HS-27A (cell line): ENCODE measurements around the gene MMS19.

Experiments used
- DNase-seq: peaks from one replicate; pipeline ENCODE4 v3.0.0-alpha.2; 2012; ENCODE audit warnings: low read depth, missing footprints

MMS19 gene

DNA sequence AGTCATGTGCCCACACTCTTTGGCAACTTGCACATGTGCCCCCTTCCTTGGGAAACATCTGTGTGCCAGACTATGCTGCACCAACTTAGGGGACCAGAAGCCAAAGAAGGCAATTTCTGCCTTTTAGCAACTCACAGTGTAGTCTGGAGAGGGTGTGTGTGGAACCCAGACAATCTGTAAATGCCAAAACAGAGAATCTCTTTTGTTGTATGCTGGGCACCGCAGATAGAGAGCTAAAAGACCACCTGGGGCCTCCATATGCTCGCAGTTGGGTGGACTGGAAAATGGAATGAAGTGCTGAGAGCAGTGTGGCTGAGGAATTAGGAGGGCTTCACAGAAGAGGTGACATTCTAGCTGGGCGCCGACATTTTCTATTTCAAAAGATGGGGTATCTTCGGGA lies 26.9 kb upstream of the MMS19 start:
- no peak for DNase-seq

DNA sequence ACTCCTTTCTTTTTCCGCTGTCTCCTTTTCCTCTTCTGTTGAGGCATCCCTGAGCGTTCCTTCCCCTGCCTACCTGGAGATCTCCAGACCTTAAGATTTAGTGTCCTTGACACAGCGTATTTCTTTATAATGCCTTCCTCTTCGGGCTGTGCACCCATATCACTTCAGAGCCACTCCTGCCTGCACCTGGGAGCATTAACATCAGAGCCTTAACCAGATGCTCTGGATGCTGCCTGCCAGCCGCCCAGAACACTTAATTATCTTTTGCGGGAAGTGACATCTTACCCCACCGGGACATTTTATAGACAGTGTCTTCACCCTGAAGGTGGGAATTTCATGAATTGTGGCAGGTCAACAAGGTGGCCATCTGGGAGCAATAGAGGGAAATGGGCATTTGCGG lies 24.7 kb upstream of the MMS19 start:
- no peak for DNase-seq

DNA sequence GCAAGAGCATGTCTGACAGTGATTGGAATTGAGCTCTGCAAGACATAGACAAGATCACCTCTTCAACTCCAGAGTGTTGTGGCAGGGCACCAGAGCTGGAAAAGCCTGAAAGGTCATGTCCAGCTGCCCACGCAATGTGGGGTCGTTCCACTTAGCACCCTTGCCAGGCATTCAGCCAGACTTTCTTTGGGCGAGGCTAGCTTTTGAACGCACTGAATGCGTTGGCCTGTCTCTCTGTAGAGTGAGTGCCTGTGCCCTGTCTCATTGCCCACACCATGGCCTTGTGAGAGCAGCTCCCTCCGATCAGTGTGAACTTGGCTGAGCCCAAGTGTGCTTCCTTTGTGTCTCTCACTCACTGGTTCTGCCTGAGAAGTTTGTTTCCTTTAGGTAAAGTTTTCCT lies 23.8 kb upstream of the MMS19 start:
- no peak for DNase-seq

DNA sequence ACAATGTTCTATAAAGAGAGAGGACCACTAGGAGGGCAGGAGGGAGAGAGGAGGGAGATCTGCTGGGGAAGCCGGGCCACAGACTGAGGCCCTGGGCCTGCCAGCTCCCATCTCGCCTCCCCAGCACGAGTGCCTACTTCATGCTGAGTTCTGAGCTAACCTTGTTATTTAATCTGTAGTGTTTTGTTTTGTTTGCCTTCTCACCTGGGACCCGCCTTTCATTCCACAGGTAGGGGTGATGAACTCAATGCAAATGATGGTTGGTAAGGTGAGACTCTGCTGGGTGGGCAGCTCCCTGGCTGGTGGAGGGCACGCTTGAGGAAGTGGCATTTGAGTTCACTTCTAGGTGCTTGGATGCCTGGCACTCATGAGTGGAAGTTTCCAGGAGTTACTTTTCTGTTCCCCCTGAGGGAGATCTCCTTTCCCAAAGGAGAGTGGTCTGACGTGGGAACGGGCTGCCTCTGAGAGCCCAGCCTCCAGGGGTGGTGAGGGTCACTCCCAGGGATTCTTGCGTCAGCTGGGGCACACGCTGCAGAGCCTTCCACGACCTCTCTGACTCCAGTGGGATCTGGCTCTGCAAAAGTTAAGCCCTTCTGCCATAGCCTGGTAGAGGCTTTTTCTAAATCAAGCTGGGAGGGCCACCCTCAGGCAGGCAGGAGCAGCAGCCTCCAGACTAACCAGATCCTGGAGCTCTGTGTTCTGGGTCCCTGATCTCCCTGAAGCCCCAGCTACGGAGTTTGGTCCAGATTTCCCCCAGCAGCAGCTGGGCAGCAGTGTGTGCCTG lies 22.9 kb upstream of the MMS19 start:
- no peak for DNase-seq

DNA sequence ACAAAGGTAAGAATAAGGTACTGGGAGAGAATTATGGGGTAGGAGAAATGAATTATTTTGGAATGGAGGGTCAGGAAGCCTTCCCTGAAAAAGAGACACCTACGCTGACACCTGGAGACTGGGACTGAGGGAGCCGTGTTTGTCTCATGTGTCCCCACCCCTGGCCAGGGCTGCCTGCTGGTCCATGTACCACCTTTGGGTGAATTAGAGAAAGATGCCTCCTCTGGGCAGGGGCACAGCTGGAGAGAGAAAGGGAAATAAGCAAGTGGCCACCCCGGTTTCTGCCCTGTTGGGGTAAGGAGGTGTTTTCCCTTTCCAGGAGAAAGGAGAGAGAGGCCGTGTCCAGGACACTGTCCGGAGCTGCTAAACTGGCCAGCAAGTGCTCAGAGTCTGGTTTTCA lies 22.3 kb upstream of the MMS19 start:
- DNase-seq, result no peak

DNA sequence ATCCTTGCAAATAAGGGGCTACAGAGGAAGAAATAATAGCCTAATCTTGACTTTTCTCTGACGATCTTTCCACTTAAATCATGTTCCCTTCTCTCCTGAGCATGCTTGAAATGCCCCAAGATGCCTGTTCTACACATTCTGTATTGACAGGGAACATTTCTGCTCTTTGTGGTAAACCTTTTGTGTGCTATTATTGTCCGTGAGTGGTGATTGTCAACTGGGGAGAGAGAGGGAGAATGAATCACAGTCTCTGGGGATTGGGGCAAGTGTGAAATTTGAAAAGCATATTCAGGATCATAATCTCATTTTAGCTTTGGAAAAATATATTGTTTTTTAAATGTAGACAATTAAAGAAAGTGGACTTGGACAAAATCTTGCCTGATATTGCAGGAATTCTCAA lies 21.1 kb upstream of the MMS19 start:
- no peak for DNase-seq

DNA sequence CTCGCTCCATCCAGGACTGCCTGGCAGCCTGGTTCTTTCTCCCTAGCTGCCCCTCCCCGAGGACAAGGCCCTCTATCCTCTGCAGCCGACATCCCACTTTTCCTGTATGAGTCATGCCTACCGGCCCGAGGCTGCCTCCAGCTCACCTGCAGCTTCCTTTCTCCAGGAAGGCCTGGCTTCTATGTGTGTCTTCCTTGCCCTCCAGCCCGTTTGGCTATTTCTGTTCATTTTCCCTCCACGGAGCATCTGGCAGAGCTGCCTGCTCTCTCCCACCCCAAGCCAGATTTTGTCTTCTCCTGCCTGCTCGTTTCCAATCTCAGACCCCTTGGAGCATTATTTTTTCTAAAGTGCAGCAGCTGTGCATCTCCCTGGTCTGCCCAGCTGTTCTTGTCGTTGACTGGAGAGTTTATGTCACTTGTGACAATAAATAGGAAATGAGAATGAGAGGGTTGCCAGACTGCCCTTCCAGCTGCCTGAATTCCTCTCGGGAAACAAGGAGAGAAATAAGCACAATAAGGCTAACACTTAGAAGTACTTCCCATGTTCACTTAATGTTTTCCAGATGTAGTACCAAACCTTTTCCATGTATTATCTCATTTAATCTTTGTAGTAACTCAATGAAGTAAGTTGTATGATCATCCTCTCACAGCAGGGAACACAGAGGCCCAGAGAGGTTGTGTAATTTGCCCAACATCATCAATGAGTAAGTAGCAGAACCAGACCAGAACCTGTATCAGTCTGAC lies 20.2 kb upstream of the MMS19 start:
- no peak for DNase-seq

DNA sequence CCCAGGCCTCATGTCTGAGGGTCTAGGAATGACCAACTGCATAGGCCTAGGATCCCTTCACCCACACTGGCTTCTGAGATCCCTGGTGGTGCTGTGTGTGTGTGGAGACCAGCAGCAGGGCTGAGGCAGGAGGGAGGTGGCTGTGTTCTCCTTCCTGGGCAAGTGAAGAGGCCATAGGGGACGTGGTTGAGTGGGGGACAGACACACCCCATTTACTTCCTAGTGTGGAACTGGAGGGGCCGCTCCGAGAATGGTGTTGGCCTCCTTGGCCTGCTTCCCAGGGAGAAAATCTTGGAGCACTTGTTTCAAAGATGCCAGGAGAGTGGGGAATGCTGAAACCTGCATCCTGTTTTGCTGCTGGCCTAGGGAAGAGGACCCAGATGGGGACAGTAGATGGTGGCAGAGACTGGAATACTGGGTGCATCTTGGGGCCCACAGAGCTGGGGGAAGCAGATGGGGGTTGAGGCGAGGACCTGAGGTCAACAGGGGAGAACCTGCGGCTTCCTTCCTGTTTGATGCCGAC lies 19.6 kb upstream of the MMS19 start:
- DNase-seq, result no peak

DNA sequence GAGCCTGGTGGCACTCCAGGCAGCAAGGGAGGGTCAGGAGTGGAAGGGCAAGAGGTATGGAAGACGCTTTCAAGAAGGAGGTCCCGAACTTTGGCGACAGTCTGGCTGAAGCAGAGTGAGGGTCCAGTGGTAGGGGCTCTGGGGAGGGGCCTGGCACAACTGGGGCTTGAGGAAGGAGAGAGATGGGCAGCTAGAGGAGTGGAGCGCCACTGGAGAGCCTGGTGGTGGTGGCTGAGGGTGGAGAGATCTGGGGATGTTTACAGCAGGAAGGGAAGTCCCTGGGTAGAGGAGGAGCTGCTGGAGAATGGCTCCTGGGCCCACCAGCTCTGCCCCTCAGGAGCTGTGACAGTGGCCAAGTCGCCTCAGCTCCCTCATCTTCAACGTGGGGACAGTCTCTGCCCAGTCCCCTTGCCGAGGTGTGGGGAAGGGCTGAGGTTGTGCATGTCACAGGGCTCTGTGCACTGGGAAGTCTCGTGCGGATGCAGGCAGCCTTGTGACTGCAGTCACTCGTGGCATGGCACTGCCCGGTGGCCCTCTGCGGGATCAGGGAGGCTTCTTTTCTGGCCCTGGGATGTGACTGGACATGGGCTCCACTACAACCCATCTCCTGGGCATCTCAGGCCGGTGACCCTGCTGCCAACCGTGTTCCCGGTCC lies 19.0 kb upstream of the MMS19 start:
- DNase-seq, result no peak

DNA sequence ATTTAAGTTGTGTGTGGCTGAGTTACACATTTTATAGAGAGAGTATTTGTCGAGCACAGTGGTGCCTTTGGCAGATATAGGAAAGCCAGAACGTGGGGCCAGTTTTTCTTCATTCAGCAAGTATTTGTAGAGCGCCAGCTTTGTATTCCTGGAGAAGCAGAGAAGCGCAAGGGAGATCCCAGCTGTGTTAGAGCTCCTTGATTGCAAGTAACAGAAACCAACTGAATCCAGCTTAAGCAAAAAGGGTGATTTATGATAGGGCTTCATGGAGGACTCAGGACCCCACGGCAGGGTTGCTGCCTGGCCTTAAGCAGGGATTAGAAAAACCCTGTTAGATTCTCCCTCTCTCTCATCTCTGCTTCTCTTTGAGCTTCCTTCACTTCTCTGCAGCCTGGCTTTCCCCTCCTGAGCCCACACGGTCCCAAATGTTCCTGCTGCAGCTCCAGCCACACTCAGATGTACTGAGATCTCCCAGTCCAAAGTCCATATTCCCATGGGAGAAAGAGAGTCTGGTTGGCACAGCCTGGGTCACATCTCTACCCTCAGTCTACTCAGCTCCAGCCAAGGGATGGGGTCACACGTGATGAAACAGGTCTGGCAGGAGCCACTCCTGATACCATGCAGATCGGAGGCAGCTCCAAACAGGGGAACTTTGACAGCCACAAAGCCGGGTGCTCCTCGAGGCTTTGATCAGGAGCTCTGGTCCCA lies 17.2 kb upstream of the MMS19 start:
- no peak for DNase-seq

DNA sequence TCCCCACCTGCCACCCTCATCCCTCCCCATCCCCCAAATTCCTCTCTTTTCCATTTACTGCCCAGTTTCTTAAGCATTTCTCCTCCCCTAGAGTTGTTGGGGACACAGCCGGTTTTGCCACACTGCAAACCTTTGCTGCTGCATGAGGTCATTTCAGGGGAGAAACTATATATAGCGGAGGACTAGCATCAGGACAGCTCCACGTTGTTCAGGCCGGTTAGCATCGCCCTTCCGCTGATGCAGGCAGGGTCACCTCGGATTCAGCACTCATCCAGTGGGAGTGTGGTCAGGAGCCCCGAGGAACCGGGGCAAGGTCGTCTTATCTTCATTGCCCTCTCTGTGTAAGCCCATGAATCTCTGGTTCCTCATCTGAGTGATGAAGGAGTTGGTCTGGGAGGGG lies 16.1 kb upstream of the MMS19 start:
- DNase-seq, result no peak

DNA sequence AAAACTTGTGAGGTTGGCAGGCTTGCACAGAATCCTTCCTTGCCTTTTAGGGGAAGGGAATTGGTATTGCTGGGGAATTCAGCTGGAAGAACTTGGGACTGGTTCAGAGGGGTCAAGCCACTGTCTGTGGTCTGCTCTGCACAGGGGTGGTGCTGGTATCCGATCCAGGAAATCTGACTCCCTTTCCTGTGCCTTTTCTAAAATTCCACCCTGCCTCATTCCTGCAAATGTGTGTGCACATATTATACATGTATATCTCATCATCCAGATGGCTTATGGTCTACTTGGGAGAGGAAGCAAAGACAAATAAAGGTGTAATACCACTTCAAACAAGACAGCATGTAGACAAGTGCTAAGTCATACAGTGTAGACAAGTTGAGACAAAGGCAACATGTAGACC lies 14.8 kb upstream of the MMS19 start:
- no peak for DNase-seq

DNA sequence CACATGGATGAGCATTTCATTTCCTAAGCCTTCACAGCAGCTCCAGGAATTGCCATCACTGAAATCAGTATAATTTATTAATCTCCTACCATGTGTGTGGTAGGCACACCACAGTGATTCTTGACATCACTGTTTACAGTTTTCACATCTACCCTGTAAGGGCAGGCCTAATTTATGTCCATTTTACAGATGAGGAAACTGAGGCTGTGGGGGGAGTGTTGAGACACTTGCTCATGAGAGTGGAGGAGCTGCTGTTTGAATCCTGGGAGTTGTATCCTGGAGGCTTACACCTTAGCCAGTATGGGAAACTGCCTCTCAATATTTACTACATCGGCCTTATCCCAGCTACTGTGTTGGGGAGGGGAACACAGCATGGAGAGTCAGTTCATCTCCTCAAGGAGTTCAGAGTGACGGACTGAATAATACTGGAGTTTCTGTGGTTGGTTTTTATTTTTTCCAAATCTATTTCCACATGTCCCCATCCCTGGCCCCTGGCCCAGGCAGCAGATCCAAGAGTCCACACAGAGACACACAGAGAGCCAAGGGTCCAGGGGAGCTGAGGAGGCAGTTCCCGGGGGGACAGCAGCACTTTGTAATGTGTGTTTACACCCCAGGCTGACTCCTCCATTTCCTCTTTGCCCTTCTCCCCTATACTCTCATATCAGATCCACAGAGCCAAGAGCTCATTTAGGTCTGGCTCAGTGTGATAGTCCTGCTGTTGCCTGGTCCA lies 13.7 kb upstream of the MMS19 start:
- DNase-seq, result no peak

DNA sequence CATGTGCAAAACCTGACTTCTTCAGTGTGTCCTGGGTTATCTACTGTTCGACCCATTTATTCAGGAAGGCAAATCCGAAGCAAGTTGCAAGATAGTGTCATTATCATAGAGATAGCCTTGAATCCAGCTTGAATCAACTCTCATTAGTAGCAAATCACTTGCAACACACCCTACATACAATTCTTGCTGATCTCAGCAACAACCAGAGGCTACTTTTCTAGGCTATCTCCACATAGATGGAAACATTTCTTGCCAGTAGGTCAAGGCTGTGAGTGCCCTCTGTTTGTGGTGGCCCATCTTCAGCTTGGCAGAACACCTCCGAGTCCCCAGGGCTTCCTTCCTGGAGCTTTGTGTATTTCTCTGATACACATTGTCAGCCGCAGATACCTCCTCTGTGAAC lies 12.5 kb upstream of the MMS19 start:
- DNase-seq, result no peak

DNA sequence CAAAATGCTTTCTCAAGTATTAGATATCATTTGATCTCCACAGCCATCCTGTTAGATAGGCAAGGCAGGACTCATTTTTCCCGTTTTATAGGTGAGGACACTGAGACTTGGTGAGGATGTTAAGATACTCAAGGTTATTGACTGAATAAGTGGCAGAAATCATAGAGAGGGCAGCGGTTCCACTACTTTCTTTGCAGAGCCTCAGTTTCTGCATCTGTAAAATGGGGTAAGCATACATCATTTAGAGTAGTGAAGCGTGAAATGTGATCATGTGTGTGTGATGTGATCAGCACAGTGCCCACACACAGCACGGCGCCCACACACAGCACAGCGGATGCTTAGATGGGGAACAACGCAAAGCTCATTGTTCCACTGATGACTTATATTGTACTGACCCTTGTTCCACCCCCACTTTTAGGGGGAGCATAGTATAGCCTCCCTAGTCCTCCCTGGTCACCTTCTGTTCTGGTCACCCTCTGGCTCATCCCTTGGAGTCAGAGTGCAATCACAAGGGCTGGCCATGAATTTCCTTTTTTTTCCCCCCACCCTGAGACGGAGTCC lies 11.0 kb upstream of the MMS19 start:
- no peak for DNase-seq

DNA sequence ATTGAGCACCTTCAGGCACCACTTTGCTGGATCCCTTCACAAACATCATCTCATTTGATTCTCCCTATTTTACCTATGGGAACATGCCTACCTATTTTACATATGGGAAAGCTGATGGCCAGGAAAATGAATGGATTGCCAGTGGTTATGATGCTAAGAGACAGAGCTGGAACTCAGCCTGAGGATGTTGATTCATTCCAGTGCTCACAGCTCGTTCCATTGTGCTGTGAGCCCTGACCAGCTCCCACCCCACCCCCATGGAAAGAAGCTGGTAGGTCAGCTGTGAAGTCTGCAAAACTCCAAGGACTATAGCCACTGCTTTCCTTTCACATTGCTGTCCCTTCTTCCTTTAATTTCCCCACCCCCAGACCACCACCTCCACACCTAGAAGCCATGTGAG lies 10.1 kb upstream of the MMS19 start:
- DNase-seq, result no peak

DNA sequence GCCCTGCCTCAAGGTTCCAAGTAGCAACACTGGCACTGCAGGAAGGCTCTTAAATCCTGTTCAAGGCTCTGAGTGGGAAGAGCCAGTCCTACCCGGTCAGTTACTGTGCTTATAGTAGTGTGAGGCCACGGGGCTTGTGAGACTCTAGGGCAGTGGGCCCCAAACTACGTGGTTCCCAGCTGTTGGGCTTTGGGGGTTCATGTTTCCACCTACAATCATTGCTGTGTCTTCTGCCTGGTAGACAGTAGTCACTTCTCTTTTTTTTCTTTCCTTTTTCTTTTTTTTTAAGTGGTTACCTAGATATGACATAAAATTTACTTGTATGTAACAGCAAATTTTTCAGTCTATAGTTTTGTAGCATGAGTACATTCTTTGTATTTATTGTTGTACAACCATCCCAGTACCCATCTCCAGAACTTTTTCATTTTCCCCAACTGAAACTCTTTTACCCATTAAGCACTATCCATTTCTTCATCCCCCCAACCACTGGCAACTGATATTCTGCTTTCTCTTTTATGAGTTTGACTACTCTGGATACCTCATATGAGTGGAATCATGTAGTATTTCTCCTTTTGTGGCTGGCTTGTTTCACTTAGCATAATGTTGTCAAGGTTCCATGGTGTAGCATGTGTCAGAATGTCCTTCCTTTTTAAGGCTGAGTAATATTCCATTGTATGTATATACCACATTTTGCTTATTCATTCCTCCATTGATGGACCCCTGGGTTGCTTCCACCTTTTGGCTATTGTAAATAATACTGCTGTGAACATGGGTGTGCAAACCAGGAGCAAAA lies 8.2 kb upstream of the MMS19 start:
- DNase-seq, result no peak

DNA sequence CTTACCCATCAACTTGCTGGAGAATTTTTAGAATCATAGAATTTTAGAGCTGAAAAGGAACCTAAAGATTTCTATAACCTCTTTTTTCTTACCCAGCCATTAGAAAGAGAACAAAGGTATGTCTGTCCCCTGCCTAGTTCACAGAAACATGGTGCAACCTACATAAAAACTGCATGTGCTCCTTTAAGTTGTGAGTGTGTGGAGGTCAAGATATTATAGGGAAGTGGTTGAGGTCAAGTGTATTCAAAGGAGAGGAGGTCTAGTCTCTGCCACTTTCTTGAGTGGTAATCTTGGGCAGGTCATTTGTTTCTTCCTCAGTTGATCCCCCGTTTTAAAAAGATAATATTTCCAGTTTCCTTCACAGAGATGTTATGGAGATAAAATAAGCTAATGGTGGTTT lies 6.9 kb upstream of the MMS19 start:
- DNase-seq, result no peak

DNA sequence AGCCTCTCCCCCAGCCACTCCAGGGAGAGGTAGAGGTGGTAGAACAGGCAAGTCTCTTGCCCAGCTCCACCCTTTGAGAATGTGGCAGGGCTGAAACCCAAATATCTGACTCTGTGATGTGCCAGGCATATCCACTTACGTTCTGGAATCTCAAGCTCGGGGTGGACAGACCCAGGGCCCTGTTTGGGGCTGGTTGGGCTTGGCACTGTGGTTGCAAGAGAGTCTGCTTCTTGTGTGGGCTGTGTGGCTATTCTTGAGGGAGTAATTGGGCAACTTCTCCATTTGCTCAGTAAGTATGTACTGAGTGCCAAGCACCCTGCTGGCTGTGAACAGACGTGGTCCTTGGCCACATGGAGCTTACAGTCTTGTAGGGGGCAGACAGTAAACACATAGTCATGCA lies 5.2 kb upstream of the MMS19 start:
- DNase-seq, result no peak

DNA sequence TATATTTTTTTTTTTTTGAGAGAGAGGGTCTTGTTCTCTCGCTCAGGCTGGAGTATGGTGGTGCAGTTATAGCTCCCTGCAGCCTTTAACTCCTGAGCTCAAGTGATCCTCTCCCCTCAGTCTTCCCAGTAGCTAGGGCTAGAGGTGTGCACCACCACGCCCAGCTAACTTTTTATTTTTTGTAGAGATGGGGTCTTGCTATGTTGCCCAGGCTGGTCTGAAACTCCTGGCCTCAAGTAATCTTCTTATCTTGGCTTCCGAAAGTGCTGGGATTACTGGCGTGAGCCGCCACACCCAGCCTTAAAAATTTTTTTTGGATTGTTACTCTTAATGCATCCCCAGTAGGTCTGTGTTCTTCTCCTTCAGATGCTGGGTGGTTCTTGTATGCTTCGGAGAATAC lies 4.7 kb upstream of the MMS19 start:
- no peak for DNase-seq

DNA sequence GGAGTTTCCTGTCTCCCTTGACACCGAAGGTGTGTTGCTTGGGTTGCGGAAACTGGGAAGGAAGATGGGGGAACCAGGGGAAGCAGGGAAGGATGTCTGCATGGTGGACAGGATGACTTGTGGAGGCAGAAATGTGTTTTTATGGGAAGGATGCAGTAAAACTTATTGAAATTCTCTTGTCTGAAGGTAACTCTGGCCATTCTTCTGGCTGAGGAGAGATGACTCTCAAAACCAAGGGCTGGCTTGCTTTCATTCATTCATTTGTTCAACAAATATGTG lies 2.0 kb upstream of the MMS19 start:
- no peak for DNase-seq
